Stimulated activated naive CD8-positive, alpha-beta T cell treated with anti-CD3 and anti-CD28 coated beads, Interleukin-15, Interleukin-2, amounts not matched to agents 100 U/mL and 50 U/mL, for 24 hours (primary cell): Measurements from ENCODE around the gene VPS26C.
A peak's percentile ranks its signal among the peaks of the same experiment; 100 is the strongest.

ENCODE experiments used
- ATAC-seq: fragments of 150-1000 bp; cut with Tn5 transposase; one replicate; pipeline ENCODE4 v1.10.0; 2021
- DNase-seq: peaks from one replicate; pipeline ENCODE4 v3.0.0; 2021

Gene VPS26C

DNA sequence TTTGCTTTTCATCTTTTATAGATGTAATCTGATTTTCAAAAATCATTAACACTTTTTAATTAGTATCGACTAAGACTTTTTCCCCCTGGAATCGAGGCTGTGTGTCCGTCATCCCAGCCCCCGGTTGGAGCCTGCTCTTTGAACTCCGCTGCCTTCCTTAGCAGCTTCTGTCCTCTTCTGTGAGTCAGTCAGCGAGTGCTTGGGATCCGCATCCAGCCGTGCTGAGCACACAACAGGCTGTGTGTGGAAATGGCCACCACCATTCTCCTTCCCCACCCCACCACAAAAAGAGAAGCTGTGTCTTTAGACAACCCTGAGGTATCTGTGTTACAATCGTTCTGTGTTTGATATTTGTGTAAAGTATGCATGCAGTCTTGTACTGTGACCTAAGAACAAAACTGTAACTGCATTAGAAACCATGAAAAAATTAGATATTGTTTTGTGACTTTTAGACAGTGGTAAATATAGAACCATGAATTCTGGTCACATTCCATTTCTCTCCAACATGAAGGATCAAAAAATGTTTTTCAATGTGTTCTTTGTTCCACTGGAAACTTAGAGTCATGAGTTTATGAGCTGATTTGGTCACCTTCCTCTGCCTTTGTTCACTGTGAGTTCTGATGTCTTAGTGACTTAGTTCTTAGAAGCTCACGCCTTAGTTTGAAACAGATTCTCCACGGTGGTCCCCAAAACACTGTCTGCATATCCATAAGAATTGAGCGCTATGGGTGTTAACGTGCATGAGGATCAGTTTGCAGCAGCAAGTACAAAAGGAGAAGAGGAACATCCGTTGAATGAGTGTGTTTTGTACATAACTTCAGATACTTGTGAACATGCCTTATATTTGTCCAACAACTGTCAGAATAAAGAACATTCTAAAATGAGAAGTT lies 64.7 kb downstream of the VPS26C start:
- no peak for DNase-seq
- no peak for ATAC-seq

DNA sequence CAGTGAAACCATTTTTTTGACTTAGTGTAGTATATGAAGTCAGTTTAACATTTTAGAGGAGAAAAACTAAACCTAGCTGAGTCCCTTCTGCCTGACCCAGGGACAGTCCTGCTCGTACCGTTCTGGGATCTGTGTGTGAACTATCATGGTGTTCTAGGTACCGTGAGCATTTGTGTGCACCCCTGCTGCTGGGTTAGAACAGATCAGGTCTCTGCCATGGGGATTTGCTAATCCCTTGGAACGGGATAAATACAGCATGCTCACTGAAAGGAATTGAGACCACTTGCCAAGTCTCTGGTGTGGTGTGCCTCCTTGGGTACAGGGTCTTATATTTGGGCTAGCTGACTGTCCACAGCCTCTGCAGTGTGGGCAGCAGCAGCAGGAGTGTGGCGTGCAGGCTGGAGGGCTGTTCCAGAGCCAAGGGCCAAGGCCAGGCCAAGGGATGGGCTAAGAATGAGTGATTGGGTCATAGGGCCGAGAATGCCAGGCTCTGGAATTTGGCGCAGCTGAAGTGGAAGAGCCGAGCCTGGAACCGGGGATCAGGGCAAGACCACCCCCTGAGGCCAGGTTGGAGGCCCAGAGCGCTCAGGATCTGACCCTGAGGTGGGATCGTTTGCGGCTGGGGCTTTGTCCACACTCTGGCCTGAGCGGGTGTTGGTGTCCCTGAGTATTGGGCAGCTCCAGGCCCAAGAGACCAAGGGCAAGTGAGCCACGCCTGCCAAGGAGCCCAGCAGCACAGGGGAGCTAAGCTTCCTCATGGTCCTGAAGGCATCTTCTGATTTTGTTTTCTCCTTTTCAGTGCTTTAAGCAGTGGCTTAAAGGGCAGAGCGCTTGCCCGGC lies 66.3 kb downstream of the VPS26C start:
- ATAC-seq (no peak), DNase-seq (no peak)

DNA sequence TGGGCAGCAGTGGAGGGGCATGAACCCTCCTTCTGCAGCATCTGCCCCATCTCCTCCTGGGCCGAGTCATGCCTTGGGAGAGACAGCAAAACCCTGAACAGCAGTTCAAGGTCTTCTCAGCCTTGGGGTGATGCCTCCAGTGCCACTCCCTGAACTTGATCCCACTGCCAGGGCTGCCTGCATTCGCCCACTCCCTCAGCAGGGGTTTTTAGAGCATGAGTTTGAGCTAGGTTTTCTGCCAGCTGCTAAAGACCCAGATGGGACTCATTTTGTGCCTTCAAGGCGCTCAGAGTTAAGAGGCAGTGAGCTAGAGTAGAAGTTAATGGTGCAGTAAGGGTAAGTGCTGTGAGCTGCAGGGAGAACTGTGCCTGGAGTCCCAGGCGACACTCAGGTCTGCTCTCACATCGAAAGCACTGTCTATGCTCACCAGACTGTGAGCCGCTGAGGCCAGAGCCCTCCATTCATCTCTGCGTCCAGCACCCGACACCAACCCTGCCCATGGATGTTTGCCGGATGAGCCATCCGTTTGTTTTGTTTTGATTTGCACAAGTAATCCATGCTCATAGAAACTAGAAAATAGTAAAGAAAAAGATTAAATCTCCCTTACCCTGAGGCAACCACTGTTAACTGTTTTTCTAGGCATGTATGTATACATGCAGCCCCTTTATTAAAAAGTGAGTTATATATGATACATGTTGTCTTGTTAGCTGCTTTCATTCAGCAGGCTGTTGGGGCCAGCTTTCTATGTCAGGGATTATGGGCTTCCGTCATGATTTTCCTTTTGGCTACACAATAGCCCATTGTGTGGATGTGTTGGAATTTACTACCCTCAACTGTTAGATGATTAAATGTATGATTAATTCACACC lies 67.8 kb downstream of the VPS26C start:
- ATAC-seq (no peak), DNase-seq (no peak)

DNA sequence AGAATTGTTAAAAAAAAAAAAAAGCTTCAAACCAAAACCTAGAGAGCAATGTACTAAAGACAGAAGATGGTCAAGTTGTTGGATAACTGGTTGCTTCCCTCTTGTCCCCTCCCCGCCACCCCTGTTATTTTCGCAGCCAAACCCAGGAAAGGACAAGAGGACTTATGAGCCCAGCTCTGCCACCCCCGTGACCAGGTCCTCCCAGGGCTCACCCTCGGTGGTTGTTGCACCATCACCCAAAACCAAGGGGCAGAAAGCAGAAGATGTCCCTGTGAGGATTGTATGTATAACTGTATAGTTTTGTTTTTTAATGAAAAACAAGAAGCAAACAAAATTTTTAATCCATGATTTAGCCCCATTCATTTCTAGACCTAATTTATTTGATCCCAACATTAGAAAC lies 69.4 kb downstream of the VPS26C start:
- no peak for DNase-seq

DNA sequence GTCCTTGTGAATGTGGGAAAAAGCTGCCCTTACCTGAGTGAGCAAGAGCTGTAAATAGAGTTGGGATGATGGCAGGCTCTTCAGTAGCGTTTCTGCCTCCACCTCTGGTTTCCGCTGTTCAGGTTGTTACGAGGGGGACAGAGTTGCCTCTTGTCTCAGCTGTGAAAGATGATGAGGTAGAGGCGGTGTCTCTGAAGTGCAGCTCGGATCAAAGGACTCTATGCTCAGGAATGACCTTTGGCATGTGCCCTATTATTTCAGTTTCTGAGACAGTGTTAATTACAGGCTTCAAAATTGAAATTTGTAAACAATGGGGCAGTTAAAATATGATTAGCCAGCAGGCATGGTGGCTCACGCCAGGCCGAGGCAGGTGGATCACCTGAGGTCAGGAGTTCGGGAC lies 70.3 kb downstream of the VPS26C start:
- DNase-seq = no peak
- no peak for ATAC-seq

More for the DNA sequence above, 69.4 kb downstream of the VPS26C start:
- no peak for ATAC-seq

DNA sequence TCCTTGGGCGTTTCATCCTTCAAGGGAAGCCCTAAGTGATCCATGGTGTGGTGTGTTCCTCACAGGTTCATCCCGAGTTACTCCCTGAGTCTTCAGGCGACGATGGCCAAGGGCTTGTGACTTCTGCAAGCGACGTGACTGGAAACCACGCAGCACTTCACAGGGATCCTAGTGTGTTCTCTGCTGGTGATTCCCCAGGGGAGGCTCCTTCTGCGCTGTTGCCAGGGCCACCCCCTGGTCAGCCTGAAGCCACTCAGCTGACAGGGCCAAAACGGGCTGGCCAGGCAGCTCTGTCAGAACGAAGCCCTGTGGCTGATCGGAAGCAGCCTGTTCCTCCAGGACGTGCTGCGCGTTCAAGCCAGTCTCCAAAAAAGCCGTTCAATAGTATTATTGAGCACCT lies 71.5 kb downstream of the VPS26C start:
- ATAC-seq = no peak
- no peak for DNase-seq

DNA sequence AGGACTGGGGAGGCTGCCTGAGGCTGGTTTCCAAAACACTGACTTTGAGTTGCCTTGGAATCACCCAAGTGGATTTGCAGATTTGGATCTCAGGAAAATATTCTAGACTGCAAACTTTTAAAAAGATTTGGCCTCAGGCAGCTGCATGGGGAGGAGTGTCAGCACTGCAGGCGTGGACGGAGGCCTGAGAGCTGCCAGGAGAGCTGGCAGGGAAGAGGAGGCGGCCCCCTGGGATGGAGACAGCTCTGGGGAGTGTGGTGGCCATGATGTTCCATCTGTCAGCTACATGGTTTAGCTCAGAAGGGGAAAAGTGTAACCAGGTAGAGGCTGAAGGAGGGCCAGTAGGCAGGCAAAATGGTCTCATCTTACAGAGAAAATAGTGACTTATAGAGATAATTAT lies 72.1 kb downstream of the VPS26C start:
- DNase-seq (no peak), ATAC-seq (no peak)

DNA sequence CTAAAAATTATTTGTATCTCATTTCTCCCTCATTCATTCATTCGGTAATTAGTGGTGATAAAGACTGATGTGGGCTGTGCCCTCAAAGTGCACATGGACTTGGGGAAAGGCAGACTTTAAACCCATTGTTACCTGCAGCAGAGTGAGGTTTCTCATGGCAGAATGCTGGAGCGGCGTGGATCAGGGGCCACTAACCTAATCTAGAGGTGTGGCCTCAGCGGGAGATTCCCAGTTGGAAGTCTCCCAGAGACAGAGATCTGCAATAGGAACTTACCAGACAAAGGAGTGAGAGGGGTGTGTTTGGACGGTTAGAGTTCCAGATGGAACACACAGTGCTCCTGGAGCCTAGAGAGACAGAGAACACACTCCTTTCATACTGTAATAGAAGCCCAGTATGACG lies 73.5 kb downstream of the VPS26C start:
- no peak for DNase-seq
- ATAC-seq = no peak

DNA sequence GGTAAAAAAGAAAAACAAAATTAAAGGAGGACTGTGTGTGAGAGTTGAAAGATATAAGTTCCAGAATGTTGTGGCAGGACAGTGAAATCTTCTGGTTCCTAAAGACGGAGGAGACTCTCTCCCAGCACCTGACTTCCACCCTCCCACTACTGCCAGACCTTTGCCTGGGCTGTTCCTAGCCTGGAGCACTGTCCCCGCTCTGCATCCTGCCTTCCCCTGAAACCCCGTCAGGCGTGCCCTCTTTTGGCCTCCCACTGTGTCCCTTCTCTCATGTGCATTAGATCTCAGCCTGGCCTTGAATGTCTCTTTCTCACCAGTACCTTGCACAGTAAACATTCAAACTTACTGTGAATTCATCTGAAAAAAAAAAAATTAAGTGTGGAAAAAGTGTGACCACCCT lies 74.1 kb downstream of the VPS26C start:
- DNase-seq = no peak
- no peak for ATAC-seq

DNA sequence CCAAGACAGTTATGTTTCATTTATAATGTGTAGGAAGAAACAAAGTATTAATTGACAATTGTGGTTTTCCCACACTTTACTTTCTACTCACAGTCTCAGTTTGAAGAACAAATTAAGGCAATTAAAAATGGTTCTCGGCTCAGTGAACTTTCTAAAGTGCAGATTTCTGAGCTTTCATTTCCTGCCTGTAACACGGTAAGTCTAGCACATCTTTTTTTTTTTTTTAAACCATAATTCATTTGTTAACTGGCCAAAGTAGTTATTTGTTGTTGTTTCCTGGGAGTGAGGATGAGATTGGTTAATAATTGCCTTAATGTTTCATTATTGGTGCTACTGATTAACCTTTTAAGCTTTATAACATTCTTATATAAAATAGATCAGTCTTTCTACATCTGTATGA lies 75.1 kb downstream of the VPS26C start:
- DNase-seq = no peak

DNA sequence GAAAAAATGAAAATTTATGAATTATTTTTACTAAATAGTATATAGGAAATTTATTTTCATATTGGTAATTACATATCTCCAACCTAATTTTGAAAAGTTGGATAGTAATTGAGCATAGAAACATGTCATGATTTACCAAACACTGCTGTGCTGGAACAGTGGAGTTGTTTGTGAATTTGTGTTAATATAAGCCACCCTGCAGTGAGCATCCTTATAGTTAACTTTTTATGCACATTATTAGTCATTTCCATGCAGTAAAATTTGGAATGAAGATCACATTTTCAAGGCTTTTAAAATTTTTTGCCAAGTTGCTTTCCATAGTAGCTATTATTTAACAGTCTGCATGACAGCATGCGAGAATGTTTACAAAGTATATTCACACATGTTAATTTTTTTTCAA lies 78.3 kb downstream of the VPS26C start:
- ATAC-seq (no peak), DNase-seq (no peak)

More for the DNA sequence above, 75.1 kb downstream of the VPS26C start:
- no peak for ATAC-seq

DNA sequence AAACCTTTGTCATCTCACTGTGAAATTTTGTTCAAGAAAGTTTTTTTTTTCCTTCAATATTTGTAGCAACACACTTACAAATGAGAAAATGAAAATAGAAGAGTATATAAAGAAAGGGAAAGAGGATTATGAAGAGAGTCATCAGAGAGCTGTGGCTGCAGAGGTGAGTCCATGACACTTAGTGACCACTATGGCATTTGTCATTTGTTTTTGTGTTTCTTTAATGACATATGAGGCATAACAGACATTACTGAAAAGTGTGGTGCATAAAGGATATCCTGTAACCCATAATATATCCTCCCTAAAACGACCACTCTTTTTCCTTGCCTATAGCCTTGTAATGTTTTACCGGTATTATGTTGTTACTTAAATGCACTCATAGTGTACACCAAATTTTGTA lies 80.2 kb downstream of the VPS26C start:
- DNase-seq (no peak), ATAC-seq (no peak)

DNA sequence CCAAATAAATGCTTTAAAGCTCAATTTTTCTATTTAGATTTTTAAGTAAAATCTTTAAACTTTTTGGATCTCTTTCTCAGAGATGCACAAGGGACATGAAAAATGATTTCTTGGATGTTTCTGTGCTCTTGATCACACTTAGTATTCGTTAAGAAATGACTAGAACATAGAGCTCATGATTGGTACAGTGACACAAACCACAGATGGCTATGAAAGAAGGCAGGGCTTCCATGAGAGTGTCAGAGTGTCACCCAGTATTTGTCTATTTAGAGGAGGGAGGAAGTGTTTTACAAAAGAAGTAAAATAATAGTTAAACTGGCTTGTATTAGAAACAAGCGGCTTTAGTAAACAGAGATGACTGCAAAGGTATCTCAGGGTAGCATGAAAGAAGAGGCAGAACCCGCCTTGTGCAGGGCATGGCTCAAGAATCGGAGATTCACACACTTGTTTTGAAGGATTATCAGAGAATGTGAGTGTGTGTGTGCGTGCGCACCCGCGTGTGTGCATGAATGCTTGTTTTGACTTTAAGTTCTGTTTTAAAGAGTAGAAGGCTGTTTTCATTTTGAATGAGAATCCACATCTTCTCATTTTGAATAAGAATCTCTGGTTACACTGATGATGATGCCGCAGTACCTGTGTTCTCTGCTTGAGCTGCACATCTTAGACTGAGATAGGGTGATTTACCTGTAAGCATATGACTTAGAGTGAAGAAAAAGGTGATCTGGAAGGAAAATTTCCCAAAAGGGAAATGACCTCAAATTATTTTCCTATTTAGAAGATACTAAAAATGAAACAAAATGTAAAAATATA lies 82.1 kb downstream of the VPS26C start:
- ATAC-seq (no peak), DNase-seq (no peak)

DNA sequence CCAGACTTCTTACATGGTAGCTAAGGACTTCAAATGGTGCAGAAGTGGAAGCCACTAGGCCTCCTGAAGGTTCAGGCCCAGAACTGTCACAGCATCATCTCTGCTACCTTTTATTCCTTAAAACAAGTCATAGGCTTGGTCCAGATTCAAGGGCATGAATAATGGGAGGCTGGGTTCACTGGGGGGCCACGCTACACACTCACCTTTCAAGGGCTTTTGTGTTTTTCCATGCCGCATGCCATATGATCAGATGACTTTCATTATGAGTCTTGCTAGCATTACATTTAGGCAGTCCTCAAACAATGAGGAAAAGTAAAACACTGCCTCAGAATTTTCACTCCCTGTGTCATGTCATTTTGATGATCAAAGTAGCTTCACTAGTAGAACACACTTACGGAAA lies 83.4 kb downstream of the VPS26C start:
- DNase-seq (no peak), ATAC-seq (peak; percentile 36)

DNA sequence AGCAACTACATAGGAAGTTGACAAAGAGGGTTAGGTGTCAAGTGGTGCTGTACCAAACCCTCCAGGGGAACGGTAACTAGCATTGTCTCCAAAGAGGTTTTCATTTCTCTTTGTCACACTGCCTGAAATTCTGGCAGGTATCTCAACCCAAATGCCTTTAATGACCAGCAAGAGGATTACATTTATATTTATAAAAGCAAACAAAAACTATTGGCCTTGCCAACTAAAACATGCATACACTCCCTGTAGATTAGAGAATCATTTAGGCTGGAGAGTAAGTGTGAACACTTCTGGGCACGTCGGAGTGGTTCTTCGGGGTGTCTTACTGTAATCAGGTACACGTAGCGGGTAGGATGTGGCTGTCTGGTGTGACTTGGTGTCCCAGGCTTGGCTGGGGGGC lies 84.9 kb downstream of the VPS26C start:
- no peak for ATAC-seq
- DNase-seq = no peak

DNA sequence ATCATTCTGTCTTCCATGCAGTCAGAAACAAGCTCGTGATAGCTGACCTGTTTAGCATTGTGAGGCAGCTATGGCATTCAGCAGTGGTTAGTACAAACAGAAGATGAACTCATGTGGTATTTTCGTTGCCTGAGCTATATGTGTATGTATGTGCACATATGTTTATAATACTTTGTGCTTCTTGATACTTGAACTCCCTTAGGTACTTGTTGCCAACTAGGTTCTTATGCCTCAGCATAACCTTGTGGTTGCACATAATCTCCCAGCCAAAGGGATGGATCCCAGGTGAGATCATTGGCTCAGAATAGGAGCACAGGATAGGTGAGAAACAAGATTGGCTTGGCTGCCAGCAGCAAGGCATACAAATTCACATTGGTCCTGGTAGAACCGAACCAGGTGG lies 86.1 kb downstream of the VPS26C start:
- no peak for ATAC-seq
- no peak for DNase-seq

DNA sequence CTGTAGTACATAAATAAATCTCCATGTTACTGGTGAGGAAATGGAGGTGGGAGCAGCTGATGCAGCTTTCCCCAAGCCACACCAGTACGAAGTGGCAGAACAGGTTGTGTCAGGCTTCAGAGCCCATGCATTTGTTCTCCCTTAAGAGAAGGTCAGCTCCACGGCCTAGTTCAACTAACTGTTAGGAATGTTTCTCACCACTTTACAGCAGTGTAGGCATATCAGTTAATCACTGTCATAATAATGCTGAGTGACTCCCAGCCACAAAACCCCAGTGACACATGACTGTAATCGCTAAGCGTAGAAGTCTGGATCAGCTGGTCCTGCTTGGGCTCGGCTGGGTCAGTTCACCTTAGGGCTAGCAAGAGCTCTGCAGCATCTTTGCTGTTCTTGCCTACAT lies 90.4 kb downstream of the VPS26C start:
- peak; percentile 28 for ATAC-seq
- DNase-seq = no peak
